ENCODE measurements around the gene CEP70. TPM values are rescaled to one million over a fixed set of nuclear protein-coding genes. Genes with fewer than 3 reads are reported as not detected.

Gene CEP70
- total and polyA plus RNA-seq, 2 donors (not counting 1 experiment from before 2014, with no cell fraction given), result 1.00 to 9.6 TPM

- H3K4me1 ChIP-seq (ENCODE audit: control insufficient read depth in 2 of 2, insufficient read depth in 2 of 2, low read length in 2 of 2), result no peaks in the 10 kb centered on the region
- no peaks in the 10 kb centered on the region for H3K9me3 Mint-ChIP-seq (ENCODE audit: insufficient read depth)
Measured at GRCh38 chr3:138450704-138451424, 143.2 kb downstream of the CEP70 start.

More at GRCh38 chr3:138450704-138451424, 143.2 kb downstream of the CEP70 start:
- ChIA-PET CTCF (no interaction called here), POLR2A (no interaction called here)
- H3K27me3 Mint-ChIP-seq, result peaks cover 20% of the 10 kb centered on the region
- Histone ChIP-seq H3K9me3 (ENCODE audit: control extremely low read depth in 1 of 3, control insufficient read depth in 2 of 3, insufficient read depth in 1 of 3, low read length in 2 of 3) (no peaks in the 10 kb centered on the region), H2AFZ (ENCODE audit: insufficient read depth, low read depth, low read length, poor library complexity, severe bottlenecking) (no peak overlapping the region), H3K4me2 (replicated peaks; ENCODE audit: low read depth, low read length, poor library complexity, severe bottlenecking) (no peak overlapping the region), H3K36me3 (replicated peaks in 1 of 2; ENCODE audit: control extremely low read depth in 1 of 2, control insufficient read depth in 1 of 2, extremely low read depth in 1 of 2, insufficient read depth in 2 of 2, low read length in 1 of 2) (no peaks in the 10 kb centered on the region), H3K9ac (ENCODE audit: low read length) (no peak overlapping the region), H3K27ac (ENCODE audit: low read length in 2 of 2) (no peak overlapping the region), H4K20me1 (ENCODE audit: control insufficient read depth, insufficient read depth, low read length, poor library complexity, severe bottlenecking) (no peaks in the 10 kb centered on the region), H3K27me3 (replicated peaks in 1 of 4; ENCODE audit: control extremely low read depth in 1 of 4, control insufficient read depth in 3 of 4, insufficient read depth in 4 of 4, low read length in 3 of 4) (no peaks in the 10 kb centered on the region), H3K4me3 (ENCODE audit: control extremely low read depth in 1 of 5, extremely low read depth in 1 of 5, insufficient read depth in 1 of 5, low read depth in 2 of 5, low read length in 4 of 5) (no peak overlapping the region), H3K79me2 (ENCODE audit: control insufficient read depth, insufficient read depth, low read length) (no peaks in the 10 kb centered on the region)
- DNase-seq (no peak), ATAC-seq (ENCODE audit: low read depth) (no peak)
- intact Hi-C loops (cut with micrococcal nuclease), result no loop called here
- no peak overlapping the region for H3K27ac Mint-ChIP-seq
- H3K4me3 Mint-ChIP-seq, result no peak overlapping the region
- no peaks in the 10 kb centered on the region for H3K4me1 Mint-ChIP-seq
- TF ChIP-seq CTCF (IDR thresholded peaks at IDR 0.05), result no peak
- TF ChIP-seq EZH2 (IDR thresholded peaks at IDR 0.05; ENCODE audit: borderline replicate concordance, insufficient read depth, low read depth, low read length, poor library complexity, severe bottlenecking), result no peak
- WGBS (ENCODE audit: insufficient coverage), result 88% methylated on average over 4 of the region's 6 CpGs

Measured in B cell (primary cell).